Nephron (organoid): ENCODE results near the gene PARD3.
A peak's percentile ranks its signal among the peaks of the same experiment; 100 is the strongest.

ENCODE experiments used
- H3K27ac Mint-ChIP-seq, 3 experiments: 2 replicates each; pipeline ENCODE4 v1.8.0; 2020; ENCODE audit warnings: mixed read lengths in 3 of 3, mild to moderate bottlenecking in 2 of 3, moderate library complexity in 1 of 3
- H3K27me3 Mint-ChIP-seq: 2 replicates; pipeline ENCODE4 v1.8.0; 2021; ENCODE audit warnings: low read depth, mild to moderate bottlenecking, moderate library complexity, mixed read lengths
- H3K36me3 Mint-ChIP-seq: 2 replicates; pipeline ENCODE4 v1.8.0; 2020; ENCODE audit warnings: low read depth, mixed read lengths
- H3K4me1 Mint-ChIP-seq: 2 replicates; pipeline ENCODE4 v1.8.0; 2020; ENCODE audit warnings: mixed read lengths
- H3K4me3 Mint-ChIP-seq, 3 experiments: 2 replicates each; pipeline ENCODE4 v1.8.0; 2020; ENCODE audit warnings: mild to moderate bottlenecking in 3 of 3, mixed read lengths in 3 of 3, moderate library complexity in 2 of 3
- H3K9me3 Mint-ChIP-seq: 2 replicates; pipeline ENCODE4 v1.8.0; 2020; ENCODE audit warnings: mixed read lengths
- TF ChIP-seq, protein P1 (sequence below), 3 experiments: fragments of 200-600 bp; sonication (generic); IDR thresholded peaks; one replicate each; pipeline ENCODE4 v1.5.0; 2021; ENCODE audit warnings: antibody characterized with exemption in 3 of 3; ENCODE audit not compliant: unreplicated experiment in 3 of 3

The PARD3 gene

DNA sequence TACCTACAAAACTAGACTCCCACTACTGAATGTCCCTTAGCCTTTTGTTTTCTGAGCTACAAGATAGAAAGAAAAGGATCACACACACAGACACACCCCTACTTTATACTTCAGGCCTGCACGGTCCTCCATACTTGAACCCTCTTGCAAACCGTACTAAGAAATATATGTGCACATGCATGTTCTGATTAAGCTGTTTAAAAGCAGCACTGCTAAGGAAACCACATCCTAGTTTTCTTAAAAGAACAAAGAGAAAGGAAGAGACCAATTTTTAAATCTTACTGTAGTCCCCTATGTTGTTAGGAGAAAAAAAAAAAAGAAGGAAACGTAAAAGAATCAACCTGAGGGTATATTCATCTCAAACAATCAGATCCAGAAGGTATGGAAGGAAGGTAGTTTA, 501.2 kb downstream of the PARD3 start:
- TF ChIP-seq, protein P1, sequence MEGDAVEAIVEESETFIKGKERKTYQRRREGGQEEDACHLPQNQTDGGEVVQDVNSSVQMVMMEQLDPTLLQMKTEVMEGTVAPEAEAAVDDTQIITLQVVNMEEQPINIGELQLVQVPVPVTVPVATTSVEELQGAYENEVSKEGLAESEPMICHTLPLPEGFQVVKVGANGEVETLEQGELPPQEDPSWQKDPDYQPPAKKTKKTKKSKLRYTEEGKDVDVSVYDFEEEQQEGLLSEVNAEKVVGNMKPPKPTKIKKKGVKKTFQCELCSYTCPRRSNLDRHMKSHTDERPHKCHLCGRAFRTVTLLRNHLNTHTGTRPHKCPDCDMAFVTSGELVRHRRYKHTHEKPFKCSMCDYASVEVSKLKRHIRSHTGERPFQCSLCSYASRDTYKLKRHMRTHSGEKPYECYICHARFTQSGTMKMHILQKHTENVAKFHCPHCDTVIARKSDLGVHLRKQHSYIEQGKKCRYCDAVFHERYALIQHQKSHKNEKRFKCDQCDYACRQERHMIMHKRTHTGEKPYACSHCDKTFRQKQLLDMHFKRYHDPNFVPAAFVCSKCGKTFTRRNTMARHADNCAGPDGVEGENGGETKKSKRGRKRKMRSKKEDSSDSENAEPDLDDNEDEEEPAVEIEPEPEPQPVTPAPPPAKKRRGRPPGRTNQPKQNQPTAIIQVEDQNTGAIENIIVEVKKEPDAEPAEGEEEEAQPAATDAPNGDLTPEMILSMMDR (IDR thresholded peaks at IDR 0.05; ENCODE audit: unreplicated experiment in 3 of 3), result no peak
- Mint-ChIP-seq H3K4me3 (peak overlapping the region in 1 of 3 experiments; percentile 1), H3K36me3 (peaks cover 30% of the 10 kb centered on the region), H3K9me3 (no peaks in the 10 kb centered on the region), H3K27me3 (no peaks in the 10 kb centered on the region), H3K27ac (peak overlapping the region; percentile 18 to 87 (median 35)), H3K4me1 (peaks cover 46% of the 10 kb centered on the region)

DNA sequence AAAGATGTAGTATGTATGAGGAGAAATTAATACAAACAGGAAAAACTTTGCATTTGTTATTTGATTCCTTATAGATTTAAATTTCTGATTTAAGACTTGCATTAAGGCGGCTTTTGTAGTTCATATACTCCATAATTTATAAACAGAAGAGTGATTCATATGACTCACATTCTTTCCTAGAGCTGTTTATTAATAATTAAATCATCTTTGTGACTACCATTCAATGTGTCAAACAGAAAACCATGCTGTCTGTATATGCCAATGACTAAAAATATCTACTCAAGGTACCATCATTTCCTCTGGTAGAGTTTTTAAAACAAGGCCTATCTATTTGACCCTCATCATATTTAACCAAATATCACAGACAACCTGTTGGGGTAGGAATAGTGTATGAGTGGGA, 501.7 kb downstream of the PARD3 start:
- Mint-ChIP-seq H3K4me3 (no peak overlapping the region), H3K27ac (peak overlapping the region; percentile 18 to 87 (median 35)), H3K4me1 (peaks cover 46% of the 10 kb centered on the region), H3K27me3 (no peaks in the 10 kb centered on the region), H3K36me3 (peaks cover 35% of the 10 kb centered on the region), H3K9me3 (no peaks in the 10 kb centered on the region)
- TF ChIP-seq, protein P1 (IDR thresholded peaks at IDR 0.05; ENCODE audit: unreplicated experiment in 3 of 3), result no peak

DNA sequence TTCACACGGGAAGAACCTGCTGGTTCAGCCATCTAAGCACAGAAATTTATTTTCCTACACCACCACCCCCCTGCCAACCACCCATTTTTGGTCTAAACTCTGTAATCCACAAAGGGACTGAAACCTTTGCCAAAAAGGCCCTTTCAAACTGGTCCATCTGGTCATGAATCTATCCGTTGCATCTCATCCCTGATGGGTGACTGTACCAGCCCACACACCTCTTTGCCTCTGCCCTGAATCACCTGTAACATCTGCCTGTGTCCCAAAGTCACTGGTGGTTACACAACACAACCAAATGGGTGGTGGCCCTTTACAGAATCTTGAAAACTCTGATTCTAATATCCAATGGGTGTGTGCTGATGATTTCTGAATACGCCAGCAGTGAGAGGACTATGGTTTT, 503.4 kb downstream of the PARD3 start:
- Mint-ChIP-seq H3K4me1 (peaks cover 37% of the 10 kb centered on the region), H3K9me3 (no peaks in the 10 kb centered on the region), H3K27ac (peak overlapping the region in 1 of 3 experiments; percentile 35), H3K36me3 (peaks cover 36% of the 10 kb centered on the region), H3K27me3 (no peaks in the 10 kb centered on the region), H3K4me3 (no peak overlapping the region)
- TF ChIP-seq, protein P1 (IDR thresholded peaks at IDR 0.05; ENCODE audit: unreplicated experiment in 3 of 3), result no peak

DNA sequence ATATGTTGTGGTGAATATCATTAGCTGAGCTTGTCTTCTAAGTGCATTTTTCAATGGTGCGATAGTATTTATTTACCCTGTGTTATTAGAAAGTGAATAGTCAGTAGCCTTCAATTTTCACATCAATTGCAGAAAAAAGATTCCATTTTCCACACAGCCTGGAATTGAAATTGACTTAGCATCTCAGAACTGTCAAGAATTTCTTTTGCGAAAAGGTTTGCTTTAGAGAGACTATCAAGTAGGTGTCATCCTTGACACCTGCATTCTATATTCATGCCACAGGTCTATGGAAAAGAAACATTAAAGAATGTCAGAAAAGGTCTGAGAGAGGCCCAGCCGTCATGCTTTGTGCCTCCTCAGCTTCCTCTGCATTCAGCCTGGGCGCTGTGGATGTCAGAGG, 504.9 kb downstream of the PARD3 start:
- Mint-ChIP-seq H3K27ac (no peak overlapping the region), H3K4me1 (peaks cover 28% of the 10 kb centered on the region), H3K27me3 (no peaks in the 10 kb centered on the region), H3K9me3 (no peaks in the 10 kb centered on the region), H3K4me3 (no peak overlapping the region), H3K36me3 (peaks cover 31% of the 10 kb centered on the region)
- TF ChIP-seq, protein P1 (IDR thresholded peaks at IDR 0.05; ENCODE audit: unreplicated experiment in 3 of 3), result no peak

DNA sequence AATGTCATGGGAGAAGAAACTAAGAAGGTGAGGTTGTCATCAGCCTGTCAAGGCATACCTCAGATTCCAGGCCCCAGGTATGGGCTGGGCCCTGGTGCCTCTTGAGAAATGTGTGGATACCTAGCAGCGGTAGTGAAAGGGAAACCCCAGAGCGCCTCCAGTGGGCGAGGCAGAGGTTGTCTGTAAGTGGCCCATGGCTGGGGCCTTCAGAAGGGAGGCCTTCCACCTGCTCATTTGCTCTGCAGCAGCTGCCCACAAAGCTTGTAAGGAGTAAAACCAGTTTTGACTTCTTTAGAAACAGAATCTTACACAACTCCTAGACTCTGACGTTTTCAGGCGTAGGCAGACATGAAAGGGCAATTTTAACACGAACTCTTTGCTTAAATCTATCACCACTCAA, 509.9 kb downstream of the PARD3 start:
- H3K36me3 Mint-ChIP-seq, result peaks cover 28% of the 10 kb centered on the region
- H3K4me3 Mint-ChIP-seq, result no peak overlapping the region
- H3K4me1 Mint-ChIP-seq, result peaks cover 9% of the 10 kb centered on the region
- no peaks in the 10 kb centered on the region for H3K27me3 Mint-ChIP-seq
- TF ChIP-seq, protein P1 (IDR thresholded peaks at IDR 0.05; ENCODE audit: unreplicated experiment in 3 of 3), result peak in 1 of 3 experiments; percentile 43
- H3K9me3 Mint-ChIP-seq, result no peaks in the 10 kb centered on the region
- no peak overlapping the region for H3K27ac Mint-ChIP-seq

DNA sequence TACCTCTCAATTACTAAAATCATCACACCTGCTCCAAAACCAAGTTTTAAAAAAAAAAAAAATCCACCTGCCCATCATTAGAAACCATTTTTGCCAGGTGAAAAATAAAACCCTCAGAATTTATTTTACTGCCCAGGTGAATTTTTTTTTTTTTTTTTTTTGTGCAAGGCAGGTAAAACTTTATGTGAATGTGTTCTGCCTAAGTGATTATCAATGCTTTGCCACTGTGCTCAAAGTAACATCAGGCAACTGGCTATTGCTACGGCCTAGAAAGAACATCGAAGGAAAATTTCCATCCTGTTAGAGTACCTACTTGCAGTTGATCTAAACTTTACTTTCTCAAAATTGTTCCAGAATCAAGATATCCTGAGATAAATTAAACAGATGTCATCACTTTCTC, 512.1 kb downstream of the PARD3 start:
- TF ChIP-seq, protein P1 (IDR thresholded peaks at IDR 0.05; ENCODE audit: unreplicated experiment in 3 of 3), result no peak
- no peak overlapping the region for H3K27ac Mint-ChIP-seq

More for the DNA sequence above, 512.1 kb downstream of the PARD3 start:
- Mint-ChIP-seq H3K36me3 (peaks cover 13% of the 10 kb centered on the region), H3K27me3 (no peaks in the 10 kb centered on the region), H3K9me3 (no peaks in the 10 kb centered on the region), H3K4me1 (peaks cover 27% of the 10 kb centered on the region), H3K4me3 (no peak overlapping the region)
